Mesothelial cell of epicardium (in vitro differentiated cells): ENCODE results near the gene COL27A1. TPM values are rescaled to one million over a fixed set of nuclear protein-coding genes. Genes with fewer than 3 reads are reported as not detected.

Experiments
- DNase-seq, 2 experiments: peaks; one replicate each; pipeline ENCODE4 v3.0.0; 2021; ENCODE audit warnings: low spot score in 2 of 2; ENCODE audit not compliant: unreplicated experiment in 2 of 2
- H3K27ac Mint-ChIP-seq: 2 replicates; pipeline ENCODE4 v1.8.0; 2021; ENCODE audit warnings: mixed read lengths
- H3K27me3 Mint-ChIP-seq: 2 replicates; pipeline ENCODE4 v1.8.0; 2021; ENCODE audit warnings: low read depth, mixed read lengths
- H3K36me3 Mint-ChIP-seq: 2 replicates; pipeline ENCODE4 v1.8.0; 2021; ENCODE audit warnings: mixed read lengths
- H3K4me1 Mint-ChIP-seq: 2 replicates; pipeline ENCODE4 v1.8.0; 2021; ENCODE audit warnings: mixed read lengths
- H3K4me3 Mint-ChIP-seq: 2 replicates; pipeline ENCODE4 v1.8.0; 2021; ENCODE audit warnings: mild to moderate bottlenecking, moderate library complexity, mixed read lengths
- H3K9me3 Mint-ChIP-seq: 2 replicates; pipeline ENCODE4 v1.8.0; 2021; ENCODE audit warnings: mixed read lengths
- total RNA-seq: library from RNA; stranded (reverse); gene quantifications from 3 replicates; pipeline ENCODE4 v1.2.1, GENCODE V29; 2021
- TF ChIP-seq, protein P1 (sequence below): fragments of 200-600 bp; sonication (generic); IDR thresholded peaks from one replicate; pipeline ENCODE4 v1.5.0; 2021; ENCODE audit warnings: antibody characterized with exemption; ENCODE audit not compliant: unreplicated experiment

Gene COL27A1
- total RNA-seq, 1 donor from 2014 or later = 138 TPM

DNA sequence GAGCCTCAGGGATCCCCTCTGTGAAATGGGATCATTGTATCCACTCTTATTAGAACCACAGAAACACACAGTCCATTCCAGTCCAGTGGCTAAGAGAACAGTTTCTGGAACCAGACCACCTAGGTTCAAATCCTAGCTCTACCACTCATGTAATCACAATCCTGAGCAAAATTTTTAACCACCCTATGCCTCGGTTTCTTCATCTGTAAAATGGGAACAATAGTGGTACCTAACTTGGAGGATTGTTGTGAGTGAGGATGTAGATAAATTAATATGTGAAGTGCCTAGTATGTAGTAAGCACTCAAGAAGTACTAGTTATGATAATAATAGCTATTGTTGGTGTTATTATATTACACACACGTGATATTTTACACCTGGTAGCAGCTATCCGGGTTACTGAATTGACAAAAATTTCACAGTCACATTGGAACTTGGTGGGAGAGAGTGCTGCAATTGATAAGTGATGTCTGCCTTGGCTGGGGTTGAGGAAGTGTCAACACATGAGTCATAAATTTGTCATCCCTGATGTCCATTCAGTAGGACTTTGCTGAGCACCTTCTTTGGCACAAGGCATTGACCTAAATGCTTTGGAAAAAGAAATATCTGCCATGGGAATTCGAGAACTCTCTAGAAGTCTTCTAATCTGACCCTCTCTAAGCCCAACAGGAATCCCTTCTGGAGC lies 68.4 kb downstream of the COL27A1 start:
- TF ChIP-seq, protein P1, sequence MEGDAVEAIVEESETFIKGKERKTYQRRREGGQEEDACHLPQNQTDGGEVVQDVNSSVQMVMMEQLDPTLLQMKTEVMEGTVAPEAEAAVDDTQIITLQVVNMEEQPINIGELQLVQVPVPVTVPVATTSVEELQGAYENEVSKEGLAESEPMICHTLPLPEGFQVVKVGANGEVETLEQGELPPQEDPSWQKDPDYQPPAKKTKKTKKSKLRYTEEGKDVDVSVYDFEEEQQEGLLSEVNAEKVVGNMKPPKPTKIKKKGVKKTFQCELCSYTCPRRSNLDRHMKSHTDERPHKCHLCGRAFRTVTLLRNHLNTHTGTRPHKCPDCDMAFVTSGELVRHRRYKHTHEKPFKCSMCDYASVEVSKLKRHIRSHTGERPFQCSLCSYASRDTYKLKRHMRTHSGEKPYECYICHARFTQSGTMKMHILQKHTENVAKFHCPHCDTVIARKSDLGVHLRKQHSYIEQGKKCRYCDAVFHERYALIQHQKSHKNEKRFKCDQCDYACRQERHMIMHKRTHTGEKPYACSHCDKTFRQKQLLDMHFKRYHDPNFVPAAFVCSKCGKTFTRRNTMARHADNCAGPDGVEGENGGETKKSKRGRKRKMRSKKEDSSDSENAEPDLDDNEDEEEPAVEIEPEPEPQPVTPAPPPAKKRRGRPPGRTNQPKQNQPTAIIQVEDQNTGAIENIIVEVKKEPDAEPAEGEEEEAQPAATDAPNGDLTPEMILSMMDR = no peak
- H3K4me3 Mint-ChIP-seq = no peak overlapping the region
- H3K27ac Mint-ChIP-seq = no peak overlapping the region
- no peaks in the 10 kb centered on the region for H3K9me3 Mint-ChIP-seq
- H3K36me3 Mint-ChIP-seq = peaks cover 13% of the 10 kb centered on the region
- peaks cover 35% of the 10 kb centered on the region for H3K4me1 Mint-ChIP-seq
- DNase-seq = no peak
- no peaks in the 10 kb centered on the region for H3K27me3 Mint-ChIP-seq

DNA sequence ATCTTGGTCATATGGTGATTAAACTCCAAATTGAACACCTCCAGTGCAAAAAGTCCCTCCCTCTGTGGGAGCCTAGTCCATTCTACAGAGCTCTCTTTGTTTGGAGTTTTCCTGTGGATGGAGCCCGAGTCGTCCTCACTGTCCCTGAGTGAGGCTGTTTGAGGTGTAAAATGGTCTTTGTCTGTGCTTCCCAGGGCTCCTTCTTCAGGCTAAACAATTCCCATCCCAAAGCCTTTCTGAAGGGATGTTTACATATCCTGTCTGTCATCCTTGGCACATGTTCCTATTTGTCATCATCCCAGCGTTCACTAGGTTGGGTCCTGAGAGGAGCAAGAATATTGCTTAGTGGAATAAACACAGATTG lies 68.9 kb downstream of the COL27A1 start:
- Mint-ChIP-seq H3K4me3 (no peak overlapping the region), H3K27ac (no peak overlapping the region), H3K27me3 (no peaks in the 10 kb centered on the region), H3K4me1 (peaks cover 33% of the 10 kb centered on the region), H3K36me3 (peaks cover 13% of the 10 kb centered on the region), H3K9me3 (no peaks in the 10 kb centered on the region)
- TF ChIP-seq, protein P1 = no peak
- DNase-seq = no peak

DNA sequence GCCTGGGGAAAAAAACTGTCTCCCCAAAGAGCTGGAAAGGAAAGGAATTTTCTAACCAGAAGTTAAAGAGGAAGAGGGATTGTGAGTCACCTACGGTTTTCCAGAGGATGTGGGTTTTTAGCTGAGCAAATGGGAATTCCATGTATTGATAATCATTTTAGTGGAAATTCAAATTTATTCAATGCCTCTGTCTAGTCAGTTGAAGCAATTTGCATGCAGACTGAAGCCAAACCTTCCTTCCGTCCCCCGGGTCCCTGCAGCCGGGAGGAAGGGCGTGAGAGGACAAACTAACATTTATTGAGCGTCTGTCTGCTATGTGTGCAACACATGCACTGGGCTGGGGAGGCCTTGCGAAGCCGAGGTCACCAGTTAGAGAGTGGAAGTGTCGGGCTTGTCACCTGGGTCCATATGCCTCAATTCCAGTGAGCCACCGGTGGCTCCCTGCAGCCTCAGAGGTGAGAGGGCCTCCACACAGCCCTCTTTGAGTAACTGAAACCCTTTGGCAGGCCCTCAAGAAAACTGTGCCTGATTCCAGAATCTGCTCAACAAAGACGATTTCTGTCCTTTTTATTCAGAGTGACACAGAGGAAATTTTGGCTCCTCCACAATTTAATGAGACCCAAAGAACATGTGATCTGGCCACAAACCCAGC lies 70.3 kb downstream of the COL27A1 start:
- Mint-ChIP-seq H3K4me3 (no peak overlapping the region), H3K27ac (peak overlapping the region; percentile 75), H3K27me3 (no peaks in the 10 kb centered on the region), H3K4me1 (peaks cover 40% of the 10 kb centered on the region), H3K9me3 (no peaks in the 10 kb centered on the region), H3K36me3 (peaks cover 13% of the 10 kb centered on the region)
- no peak for DNase-seq
- TF ChIP-seq, protein P1 = no peak

GRCh38 chr9:114226246-114227055 lies 71.1 kb downstream of the COL27A1 start:
- no peaks in the 10 kb centered on the region for H3K27me3 Mint-ChIP-seq

GRCh38 chr9:114227288-114228015 lies 72.1 kb downstream of the COL27A1 start:
- Mint-ChIP-seq H3K36me3 (peaks cover 6% of the 10 kb centered on the region), H3K4me3 (no peak overlapping the region), H3K9me3 (no peaks in the 10 kb centered on the region), H3K27me3 (no peaks in the 10 kb centered on the region), H3K27ac (peak overlapping the region; percentile 100), H3K4me1 (peaks cover 56% of the 10 kb centered on the region)
- no peak for DNase-seq
- TF ChIP-seq, protein P1 = no peak

More at GRCh38 chr9:114226246-114227055, 71.1 kb downstream of the COL27A1 start:
- TF ChIP-seq, protein P1 = no peak
- Mint-ChIP-seq H3K9me3 (no peaks in the 10 kb centered on the region), H3K4me3 (no peak overlapping the region), H3K36me3 (peaks cover 7% of the 10 kb centered on the region), H3K4me1 (peaks cover 46% of the 10 kb centered on the region), H3K27ac (peak overlapping the region; percentile 75)
- no peak for DNase-seq
